ENCODE data around the gene ZNF839. TPM values are rescaled to one million over a fixed set of nuclear protein-coding genes. Genes with fewer than 3 reads are reported as not detected.

The ZNF839 gene
- 10 to 100 TPM; 14.9 to 16.6 (median 15.5) TPM for total RNA-seq

- ATAC-seq (peak; percentile 77 to 80), DNase-seq (peak; percentile 93)
- Mint-ChIP-seq H3K9me3 (no peaks in the 10 kb centered on the region), H3K4me1 (ENCODE audit: low read depth) (peaks cover 43% of the 10 kb centered on the region), H3K36me3 (ENCODE audit: insufficient read depth) (no peaks in the 10 kb centered on the region), H3K4me3 (peak within 1 kb of the TSS; percentile 92), H3K27me3 (ENCODE audit: low read depth) (no peaks in the 10 kb centered on the region)
Observed at GRCh38 chr14:102319351-102320032, at the start of gene ZNF839. TSS of gene ZNF839 (plus strand) at chr14:102319746. CDS start at chr14:102319766, 20 bp downstream.

- Mint-ChIP-seq H3K9me3 (no peaks in the 10 kb centered on the region), H3K36me3 (ENCODE audit: insufficient read depth) (no peaks in the 10 kb centered on the region), H3K27me3 (ENCODE audit: low read depth) (no peaks in the 10 kb centered on the region), H3K4me3 (no peak overlapping the region), H3K4me1 (ENCODE audit: low read depth) (no peaks in the 10 kb centered on the region)
- ATAC-seq (peak in 1 of 2 donors; percentile 18), DNase-seq (no peak)
Observed at GRCh38 chr14:102272392-102272791, 47.2 kb upstream of the ZNF839 start.

GRCh38 chr14:102275866-102276265 is 43.7 kb upstream of the ZNF839 start:
- ATAC-seq (no peak), DNase-seq (no peak)
- no peak overlapping the region for H3K4me3 Mint-ChIP-seq
- no peaks in the 10 kb centered on the region for H3K4me1 Mint-ChIP-seq (ENCODE audit: low read depth)
- H3K36me3 Mint-ChIP-seq (ENCODE audit: insufficient read depth): no peaks in the 10 kb centered on the region
- H3K9me3 Mint-ChIP-seq: no peaks in the 10 kb centered on the region
- no peaks in the 10 kb centered on the region for H3K27me3 Mint-ChIP-seq (ENCODE audit: low read depth)

- H3K27me3 Mint-ChIP-seq (ENCODE audit: low read depth): no peaks in the 10 kb centered on the region
- H3K4me1 Mint-ChIP-seq (ENCODE audit: low read depth): no peaks in the 10 kb centered on the region
- H3K9me3 Mint-ChIP-seq: no peaks in the 10 kb centered on the region
- ATAC-seq (no peak), DNase-seq (no peak)
- H3K36me3 Mint-ChIP-seq (ENCODE audit: insufficient read depth): no peaks in the 10 kb centered on the region
- no peak overlapping the region for H3K4me3 Mint-ChIP-seq
Observed at GRCh38 chr14:102277874-102278630, 41.5 kb upstream of the ZNF839 start.

- Mint-ChIP-seq H3K36me3 (ENCODE audit: insufficient read depth) (no peaks in the 10 kb centered on the region), H3K27me3 (ENCODE audit: low read depth) (no peaks in the 10 kb centered on the region), H3K4me1 (ENCODE audit: low read depth) (no peaks in the 10 kb centered on the region), H3K4me3 (no peak overlapping the region), H3K9me3 (no peaks in the 10 kb centered on the region)
- DNase-seq: no peak
- ATAC-seq: no peak
Observed at GRCh38 chr14:102278631-102278935, 41.0 kb upstream of the ZNF839 start.

GRCh38 chr14:102279282-102279681 is 40.3 kb upstream of the ZNF839 start:
- Mint-ChIP-seq H3K36me3 (ENCODE audit: insufficient read depth) (no peaks in the 10 kb centered on the region), H3K27me3 (ENCODE audit: low read depth) (no peaks in the 10 kb centered on the region), H3K4me1 (ENCODE audit: low read depth) (no peaks in the 10 kb centered on the region), H3K4me3 (no peak overlapping the region), H3K9me3 (no peaks in the 10 kb centered on the region)
- ATAC-seq (no peak), DNase-seq (no peak)

GRCh38 chr14:102279688-102280348 is 39.7 kb upstream of the ZNF839 start:
- Mint-ChIP-seq H3K9me3 (no peaks in the 10 kb centered on the region), H3K4me1 (ENCODE audit: low read depth) (no peaks in the 10 kb centered on the region), H3K27me3 (ENCODE audit: low read depth) (no peaks in the 10 kb centered on the region), H3K36me3 (ENCODE audit: insufficient read depth) (no peaks in the 10 kb centered on the region), H3K4me3 (no peak overlapping the region)
- ATAC-seq (peak in 1 of 2 donors; percentile 59), DNase-seq (no peak)

GRCh38 chr14:102280376-102280962 is 39.1 kb upstream of the ZNF839 start:
- Mint-ChIP-seq H3K9me3 (no peaks in the 10 kb centered on the region), H3K27me3 (ENCODE audit: low read depth) (no peaks in the 10 kb centered on the region), H3K4me3 (no peak overlapping the region), H3K36me3 (ENCODE audit: insufficient read depth) (no peaks in the 10 kb centered on the region), H3K4me1 (ENCODE audit: low read depth) (no peaks in the 10 kb centered on the region)
- DNase-seq: no peak
- ATAC-seq: no peak

- Mint-ChIP-seq H3K4me3 (no peak overlapping the region), H3K36me3 (ENCODE audit: insufficient read depth) (no peaks in the 10 kb centered on the region), H3K9me3 (no peaks in the 10 kb centered on the region), H3K4me1 (ENCODE audit: low read depth) (no peaks in the 10 kb centered on the region), H3K27me3 (ENCODE audit: low read depth) (no peaks in the 10 kb centered on the region)
- ATAC-seq (no peak), DNase-seq (no peak)
Observed at GRCh38 chr14:102282751-102283465, 36.6 kb upstream of the ZNF839 start.

- Mint-ChIP-seq H3K27me3 (ENCODE audit: low read depth) (no peaks in the 10 kb centered on the region), H3K9me3 (no peaks in the 10 kb centered on the region), H3K4me3 (no peak overlapping the region), H3K4me1 (ENCODE audit: low read depth) (no peaks in the 10 kb centered on the region), H3K36me3 (ENCODE audit: insufficient read depth) (no peaks in the 10 kb centered on the region)
- ATAC-seq (no peak), DNase-seq (no peak)
Observed at GRCh38 chr14:102283631-102284129, 35.9 kb upstream of the ZNF839 start.

GRCh38 chr14:102285106-102285505 is 34.4 kb upstream of the ZNF839 start:
- H3K9me3 Mint-ChIP-seq: no peaks in the 10 kb centered on the region
- H3K4me1 Mint-ChIP-seq (ENCODE audit: low read depth): no peaks in the 10 kb centered on the region
- no peak for ATAC-seq
- H3K36me3 Mint-ChIP-seq (ENCODE audit: insufficient read depth): no peaks in the 10 kb centered on the region
- no peak overlapping the region for H3K4me3 Mint-ChIP-seq
- no peak for DNase-seq
- H3K27me3 Mint-ChIP-seq (ENCODE audit: low read depth): no peaks in the 10 kb centered on the region

- ATAC-seq: no peak
- H3K4me3 Mint-ChIP-seq: no peak overlapping the region
Observed at GRCh38 chr14:102288139-102288538, 31.4 kb upstream of the ZNF839 start.

GRCh38 chr14:102292441-102292840 is 27.1 kb upstream of the ZNF839 start:
- ATAC-seq: no peak
- Mint-ChIP-seq H3K36me3 (ENCODE audit: insufficient read depth) (no peaks in the 10 kb centered on the region), H3K4me3 (no peak overlapping the region), H3K27me3 (ENCODE audit: low read depth) (no peaks in the 10 kb centered on the region), H3K9me3 (no peaks in the 10 kb centered on the region), H3K4me1 (ENCODE audit: low read depth) (no peaks in the 10 kb centered on the region)
- no peak for DNase-seq

More at GRCh38 chr14:102288139-102288538, 31.4 kb upstream of the ZNF839 start:
- no peaks in the 10 kb centered on the region for H3K36me3 Mint-ChIP-seq (ENCODE audit: insufficient read depth)
- DNase-seq: no peak
- H3K27me3 Mint-ChIP-seq (ENCODE audit: low read depth): no peaks in the 10 kb centered on the region
- no peaks in the 10 kb centered on the region for H3K9me3 Mint-ChIP-seq
- H3K4me1 Mint-ChIP-seq (ENCODE audit: low read depth): no peaks in the 10 kb centered on the region

GRCh38 chr14:102293781-102294180 is 25.8 kb upstream of the ZNF839 start:
- H3K36me3 Mint-ChIP-seq (ENCODE audit: insufficient read depth): no peaks in the 10 kb centered on the region
- DNase-seq (no peak), ATAC-seq (no peak)
- no peaks in the 10 kb centered on the region for H3K4me1 Mint-ChIP-seq (ENCODE audit: low read depth)
- no peaks in the 10 kb centered on the region for H3K9me3 Mint-ChIP-seq
- no peaks in the 10 kb centered on the region for H3K27me3 Mint-ChIP-seq (ENCODE audit: low read depth)
- H3K4me3 Mint-ChIP-seq: no peak overlapping the region

All from activated T-cell treated with anti-CD3 and anti-CD28 coated beads, Interleukin-2, amount 50 U/mL, for 4 hours (primary cell).